HepG2 (cell line): ENCODE results near the gene NOS1AP. TPM values are rescaled to one million over a fixed set of nuclear protein-coding genes. Genes with fewer than 3 reads are reported as not detected.

Experiments
- AHR ChIP-seq: IDR thresholded peaks from 2 replicates; pipeline ENCODE4 v1.6.1; 2018; ENCODE audit warnings: missing genetic modification reagents, missing compliant biosample characterization
- CHD2 ChIP-seq: IDR thresholded peaks from 2 replicates; pipeline ENCODE4 v1.6.1; 2011; ENCODE audit warnings: low read depth, low read length, improper control_type of control experiment
- FOXJ3 ChIP-seq: sonication (generic); formaldehyde crosslinking; IDR thresholded peaks from 2 replicates; pipeline ENCODE4 v1.4.0; 2020; ENCODE audit warnings: missing genetic modification reagents, mild to moderate bottlenecking, borderline replicate concordance
- GPBP1L1 ChIP-seq: sonication (generic); formaldehyde crosslinking; IDR thresholded peaks from 2 replicates; pipeline ENCODE4 v1.5.0; 2020; ENCODE audit warnings: mild to moderate bottlenecking, missing genetic modification reagents
- NFE2 ChIP-seq: sonication (generic); formaldehyde crosslinking; IDR thresholded peaks from 2 replicates; pipeline ENCODE4 v1.4.0; 2020; ENCODE audit warnings: missing genetic modification reagents
- PRDM10 ChIP-seq: sonication (generic); formaldehyde crosslinking; IDR thresholded peaks from 2 replicates; pipeline ENCODE4 v1.4.0; 2020; ENCODE audit warnings: low read depth, missing genetic modification reagents
- RXRA ChIP-seq: sonication (generic); formaldehyde crosslinking; IDR thresholded peaks from 2 replicates; pipeline ENCODE4 v1.5.1; 2020; ENCODE audit warnings: missing genetic modification reagents
- SALL1 ChIP-seq: sonication (generic); formaldehyde crosslinking; IDR thresholded peaks from 2 replicates; pipeline ENCODE4 v1.8.0; 2022; ENCODE audit warnings: mild to moderate bottlenecking, missing genetic modification reagents
- SAP130 ChIP-seq: IDR thresholded peaks from 2 replicates; pipeline ENCODE4 v1.6.1; 2016; ENCODE audit warnings: low read depth
- SETDB1 ChIP-seq: sonication (generic); formaldehyde crosslinking; IDR thresholded peaks from 2 replicates; pipeline ENCODE4 v1.5.1; 2020; ENCODE audit warnings: missing genetic modification reagents, mild to moderate bottlenecking, borderline replicate concordance
- SOX5 ChIP-seq: IDR thresholded peaks from 2 replicates; pipeline ENCODE4 v1.6.1; 2016; ENCODE audit warnings: borderline replicate concordance
- SRSF1 ChIP-seq: fragments of 200-400 bp; formaldehyde crosslinking; optimal IDR thresholded peaks from 2 replicates; pipeline ENCODE3; 2017; ENCODE audit warnings: mild to moderate bottlenecking, low read depth, low read length, moderate library complexity
- TAF1 ChIP-seq: sonication (generic); formaldehyde crosslinking; IDR thresholded peaks from 2 replicates; pipeline ENCODE4 v1.4.0; 2020; ENCODE audit warnings: missing genetic modification reagents
- YY1 ChIP-seq: IDR thresholded peaks from 2 replicates; pipeline ENCODE4 v1.6.1; 2011; ENCODE audit warnings: low read length, low read depth, moderate library complexity, mild to moderate bottlenecking; ENCODE audit not compliant: insufficient read depth, insufficient replicate concordance
- ZFYVE20 ChIP-seq: sonication (generic); formaldehyde crosslinking; IDR thresholded peaks from 2 replicates; pipeline ENCODE4 v1.8.0; 2023; ENCODE audit warnings: low read depth, mild to moderate bottlenecking, moderate library complexity, missing genetic modification reagents, borderline replicate concordance
- polyA plus RNA-seq, 8 experiments: library from polyadenylated mRNA; depleted of rRNA in 3 of 8; stranded (reverse) in 7 of 8; unstranded in 1 of 8; fragments of >200 nt; fragmentation: Illumina TruSeq in 4 of 8; extraction: Trizol in 4 of 8; gene quantifications; 2 replicates each; pipeline versions ENCODE4 v1.2.1 to v1.2.3, GENCODE V29; 2011 to 2016; ENCODE audit warnings: low read depth in 4 of 8, missing spikeins in 1 of 8, mixed read lengths in 1 of 8; ENCODE audit not compliant: insufficient read depth in 1 of 8
- total RNA-seq, 5 experiments: library from RNA; depleted of rRNA; stranded (reverse); fragments of >200 nt; fragmentation: Illumina TruSeq; extraction: Trizol; gene quantifications; 2 replicates each; pipeline ENCODE4 v1.2.3, GENCODE V29; 2016; ENCODE audit warnings: low read depth in 1 of 5
- TF ChIP-seq, protein P1 (sequence below): sonication (generic); formaldehyde crosslinking; IDR thresholded peaks from 2 replicates; pipeline ENCODE4 v1.5.0; 2020; ENCODE audit warnings: missing genetic modification reagents, mild to moderate bottlenecking, borderline replicate concordance
- TF ChIP-seq, protein P2 (sequence below): sonication (generic); formaldehyde crosslinking; IDR thresholded peaks from 2 replicates; pipeline ENCODE4 v1.5.1; 2020; ENCODE audit warnings: mild to moderate bottlenecking, missing genetic modification reagents, borderline replicate concordance

Gene NOS1AP
- total and polyA plus RNA-seq, 2 of the 13 experiments (the other 11 are each of a cell fraction or from before 2014, with no cell fraction given): 2.0 to 3.3 TPM

- TF ChIP-seq SRSF1 (no peak), SETDB1 (no peak), ZFYVE20 (CRISPR knock-in tag) (no peak), NFE2 (CRISPR knock-in tag) (no peak), SALL1 (CRISPR knock-in tag) (peak; percentile 53; the same call in 1 of the 2 replicates), FOXJ3 (CRISPR knock-in tag) (no peak), RXRA (no peak), CHD2 (no peak), SAP130 (CRISPR knock-in tag) (peak; percentile 46; the same call in 1 of the 2 replicates), GPBP1L1 (CRISPR knock-in tag) (no peak), YY1 (no peak), PRDM10 (no peak), TAF1 (CRISPR knock-in tag) (peak; percentile 5; the same call in 1 of the 2 replicates), SOX5 (peak; percentile 48; the same call in 1 of the 2 replicates), AHR (no peak; the same call in 1 of the 2 replicates)
- TF ChIP-seq, protein P1, sequence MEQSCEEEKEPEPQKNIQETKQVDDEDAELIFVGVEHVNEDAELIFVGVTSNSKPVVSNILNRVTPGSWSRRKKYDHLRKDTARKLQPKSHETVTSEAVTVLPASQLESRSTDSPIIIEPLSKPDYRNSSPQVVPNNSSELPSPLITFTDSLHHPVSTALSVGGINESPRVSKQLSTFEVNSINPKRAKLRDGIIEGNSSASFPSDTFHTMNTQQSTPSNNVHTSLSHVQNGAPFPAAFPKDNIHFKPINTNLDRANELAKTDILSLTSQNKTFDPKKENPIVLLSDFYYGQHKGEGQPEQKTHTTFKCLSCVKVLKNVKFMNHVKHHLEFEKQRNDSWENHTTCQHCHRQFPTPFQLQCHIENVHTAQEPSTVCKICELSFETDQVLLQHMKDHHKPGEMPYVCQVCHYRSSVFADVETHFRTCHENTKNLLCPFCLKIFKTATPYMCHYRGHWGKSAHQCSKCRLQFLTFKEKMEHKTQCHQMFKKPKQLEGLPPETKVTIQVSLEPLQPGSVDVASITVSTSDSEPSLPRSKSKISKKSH (CRISPR knock-in tag): no peak
- TF ChIP-seq, protein P2, sequence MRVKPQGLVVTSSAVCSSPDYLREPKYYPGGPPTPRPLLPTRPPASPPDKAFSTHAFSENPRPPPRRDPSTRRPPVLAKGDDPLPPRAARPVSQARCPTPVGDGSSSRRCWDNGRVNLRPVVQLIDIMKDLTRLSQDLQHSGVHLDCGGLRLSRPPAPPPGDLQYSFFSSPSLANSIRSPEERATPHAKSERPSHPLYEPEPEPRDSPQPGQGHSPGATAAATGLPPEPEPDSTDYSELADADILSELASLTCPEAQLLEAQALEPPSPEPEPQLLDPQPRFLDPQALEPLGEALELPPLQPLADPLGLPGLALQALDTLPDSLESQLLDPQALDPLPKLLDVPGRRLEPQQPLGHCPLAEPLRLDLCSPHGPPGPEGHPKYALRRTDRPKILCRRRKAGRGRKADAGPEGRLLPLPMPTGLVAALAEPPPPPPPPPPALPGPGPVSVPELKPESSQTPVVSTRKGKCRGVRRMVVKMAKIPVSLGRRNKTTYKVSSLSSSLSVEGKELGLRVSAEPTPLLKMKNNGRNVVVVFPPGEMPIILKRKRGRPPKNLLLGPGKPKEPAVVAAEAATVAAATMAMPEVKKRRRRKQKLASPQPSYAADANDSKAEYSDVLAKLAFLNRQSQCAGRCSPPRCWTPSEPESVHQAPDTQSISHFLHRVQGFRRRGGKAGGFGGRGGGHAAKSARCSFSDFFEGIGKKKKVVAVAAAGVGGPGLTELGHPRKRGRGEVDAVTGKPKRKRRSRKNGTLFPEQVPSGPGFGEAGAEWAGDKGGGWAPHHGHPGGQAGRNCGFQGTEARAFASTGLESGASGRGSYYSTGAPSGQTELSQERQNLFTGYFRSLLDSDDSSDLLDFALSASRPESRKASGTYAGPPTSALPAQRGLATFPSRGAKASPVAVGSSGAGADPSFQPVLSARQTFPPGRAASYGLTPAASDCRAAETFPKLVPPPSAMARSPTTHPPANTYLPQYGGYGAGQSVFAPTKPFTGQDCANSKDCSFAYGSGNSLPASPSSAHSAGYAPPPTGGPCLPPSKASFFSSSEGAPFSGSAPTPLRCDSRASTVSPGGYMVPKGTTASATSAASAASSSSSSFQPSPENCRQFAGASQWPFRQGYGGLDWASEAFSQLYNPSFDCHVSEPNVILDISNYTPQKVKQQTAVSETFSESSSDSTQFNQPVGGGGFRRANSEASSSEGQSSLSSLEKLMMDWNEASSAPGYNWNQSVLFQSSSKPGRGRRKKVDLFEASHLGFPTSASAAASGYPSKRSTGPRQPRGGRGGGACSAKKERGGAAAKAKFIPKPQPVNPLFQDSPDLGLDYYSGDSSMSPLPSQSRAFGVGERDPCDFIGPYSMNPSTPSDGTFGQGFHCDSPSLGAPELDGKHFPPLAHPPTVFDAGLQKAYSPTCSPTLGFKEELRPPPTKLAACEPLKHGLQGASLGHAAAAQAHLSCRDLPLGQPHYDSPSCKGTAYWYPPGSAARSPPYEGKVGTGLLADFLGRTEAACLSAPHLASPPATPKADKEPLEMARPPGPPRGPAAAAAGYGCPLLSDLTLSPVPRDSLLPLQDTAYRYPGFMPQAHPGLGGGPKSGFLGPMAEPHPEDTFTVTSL (CRISPR knock-in tag): peak; percentile 59; the same call in 1 of the 2 replicates
These were observed 75.4 kb downstream of the NOS1AP start (continued) for GRCh38 chr1:162144853-162145252.
